ENCODE data around the gene PGM3. TPM values are rescaled to one million over a fixed set of nuclear protein-coding genes. Genes with fewer than 3 reads are reported as not detected.

The PGM3 gene
- total and polyA plus RNA-seq, 2 of the 4 experiments (the other 2 are of a cell fraction) = 68.4 to 336 TPM

DNA sequence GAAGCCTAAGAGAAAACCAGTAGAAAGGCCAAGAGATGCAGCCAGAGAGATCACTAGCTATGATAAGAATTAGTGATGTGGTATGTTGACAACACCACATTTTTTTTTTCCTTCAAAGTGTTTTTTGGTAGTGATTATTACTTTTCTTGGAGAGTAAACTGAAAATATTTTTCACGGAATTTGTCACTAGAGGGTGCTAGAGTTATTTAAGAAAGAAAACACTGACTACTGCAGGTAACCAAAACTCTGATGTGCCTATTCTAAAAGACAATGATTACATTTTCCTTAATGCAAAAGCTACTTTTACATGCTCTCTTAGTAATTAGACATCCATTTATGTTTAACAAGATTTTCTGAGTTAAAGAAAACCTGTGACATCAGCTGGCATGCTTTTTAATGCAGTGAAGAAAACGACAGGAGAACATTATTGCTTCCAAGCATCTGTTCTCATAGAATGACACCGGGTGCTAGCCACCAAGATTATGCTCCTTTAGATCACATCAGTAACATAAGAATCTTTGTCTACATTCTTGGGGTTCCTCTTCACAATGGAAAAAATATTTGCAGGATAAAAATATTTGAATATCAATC lies 28.9 kb upstream of the PGM3 start:
- intact Hi-C loops (cut with micrococcal nuclease) (loop anchor here (1.0 to 5.0 kb wide), 4 partner anchors 159 to 290 kb away; partner anchors contain the start of genes ME1 and PRSS35), in situ Hi-C loops (cut with MboI; ENCODE audit: low sequenced_read_pairs) (loop anchor here (5.0 kb wide), 1 partner anchor 295 kb away; no protein-coding TSS in a partner anchor), dilution Hi-C loops (cut with HindIII; ENCODE audit: low sequenced_read_pairs, unreplicated experiment) (loop anchor here (25.0 kb wide), 1 partner anchor 290 kb away; the partner anchor contains the start of gene PRSS35)
- no peak overlapping the region for H4K8ac ChIP-seq (ENCODE audit: low read depth in 2 of 2, low read length in 2 of 2)
- no peak overlapping the region for H3K4me2 ChIP-seq (ENCODE audit: low read depth, low read length)
- no peak overlapping the region for H3K4ac ChIP-seq (ENCODE audit: low read depth, low read length)
- no peak overlapping the region for H4K5ac ChIP-seq (ENCODE audit: low read depth, low read length)
- H3K36me3 ChIP-seq (ENCODE audit: control insufficient read depth, insufficient read depth, low read length) = no peaks in the 10 kb centered on the region
- ATAC-seq (ENCODE audit: low read depth) = 0 out of 2 replicates have a peak, but pooled peaks have one; percentile 19
- 75% methylated on average over 1 of the region's 3 CpGs; no CpG with 5 or more reads in 1 of the 2 experiments for WGBS, 2 experiments (ENCODE audit: extremely low coverage in 2 of 2, insufficient read length in 1 of 2)
- H3K9me3 ChIP-seq (ENCODE audit: control insufficient read depth, insufficient read depth, low read length) = no peaks in the 10 kb centered on the region
- no peaks in the 10 kb centered on the region for H4K20me1 ChIP-seq (ENCODE audit: insufficient read depth, low read length)
- no peak overlapping the region for H2BK5ac ChIP-seq (ENCODE audit: low read depth, low read length, poor library complexity, severe bottlenecking)
- H4K91ac ChIP-seq (ENCODE audit: insufficient read depth, low read depth, low read length) = no peak overlapping the region
- no peak overlapping the region for H2BK20ac ChIP-seq (ENCODE audit: low read depth, low read length)
- no peak overlapping the region for H3K9ac ChIP-seq (ENCODE audit: low read depth, low read length)
- H2AFZ ChIP-seq (replicated peaks; ENCODE audit: low read length, poor library complexity) = no peak overlapping the region
- no peaks in the 10 kb centered on the region for H3K79me1 ChIP-seq (ENCODE audit: low read depth in 1 of 2, low read length in 2 of 2)
- no TSS peak for BruUV-seq (replicated peaks)
- no peak overlapping the region for H3K23ac ChIP-seq (ENCODE audit: low read depth, low read length)
- H3K27me3 ChIP-seq (ENCODE audit: control insufficient read depth, insufficient read depth, low read length) = no peaks in the 10 kb centered on the region
- POLR2A ChIA-PET (ENCODE audit: unreplicated experiment) = no interaction called here
- CTCF ChIA-PET = interaction anchor here (0.5 to 4.0 kb wide), 19 partner anchors 12 to 960 kb away, joined by 3 to 47 read pairs (median 3); partner anchors contain the start of genes DOP1A and PRSS35
- H3K14ac ChIP-seq (replicated peaks; ENCODE audit: low read depth, low read length) = no peak overlapping the region
- H3K18ac ChIP-seq (ENCODE audit: low read depth, low read length) = no peak overlapping the region
- no peak overlapping the region for H3K27ac ChIP-seq (ENCODE audit: insufficient read depth, low read length)
- H2BK120ac ChIP-seq (ENCODE audit: low read depth, low read length) = no peak overlapping the region
- peaks cover 5% of the 10 kb centered on the region for H3K4me1 ChIP-seq (ENCODE audit: control insufficient read depth, insufficient read depth, low read length)
- H3K4me3 ChIP-seq (ENCODE audit: insufficient read depth, low read depth, low read length) = no peak overlapping the region
- H2AK9ac ChIP-seq (replicated peaks; ENCODE audit: low read depth, low read length, poor library complexity) = no peak overlapping the region
- H2AK5ac ChIP-seq (ENCODE audit: low read depth, low read length) = no peak overlapping the region
- peaks cover 3% of the 10 kb centered on the region; the same call in 1 of the 2 replicates for H3K9me1 ChIP-seq (ENCODE audit: insufficient read depth, low read length)
- peak; percentile 54 for DNase-seq
- H3K56ac ChIP-seq (ENCODE audit: extremely low read depth, insufficient read depth, low read length) = no peak overlapping the region
- no peak overlapping the region for H2BK15ac ChIP-seq (ENCODE audit: low read depth, low read length)
- TF ChIP-seq NFE2L2 (IDR thresholded peaks at IDR 0.05; ENCODE audit: low read depth, low read length) (no peak), CEBPB (IDR thresholded peaks at IDR 0.05; ENCODE audit: low read depth, low read length) (no peak), MAFK (IDR thresholded peaks at IDR 0.05; ENCODE audit: low read depth, low read length) (no peak), MXI1 (IDR thresholded peaks at IDR 0.05; ENCODE audit: borderline replicate concordance, low read depth, low read length) (no peak), RFX5 (IDR thresholded peaks at IDR 0.05; ENCODE audit: low read depth, low read length) (no peak), MAZ (IDR thresholded peaks at IDR 0.05; ENCODE audit: borderline replicate concordance, low read depth, low read length) (no peak), FOS (IDR thresholded peaks at IDR 0.05; ENCODE audit: low read depth, low read length) (no peak), POLR2A (IDR thresholded peaks at IDR 0.05; ENCODE audit: low read depth, low read length) (peak; percentile 49), CTCF (conservative IDR thresholded peaks at IDR 0.05; ENCODE audit: low read depth, low read length) (peak; percentile 63), BHLHE40 (IDR thresholded peaks at IDR 0.05; ENCODE audit: low read depth, low read length) (no peak), CHD1 (IDR thresholded peaks at IDR 0.05; ENCODE audit: low read depth, low read length) (no peak), RAD21 (IDR thresholded peaks at IDR 0.05; ENCODE audit: low read length) (peak; percentile 67), SMC3 (IDR thresholded peaks at IDR 0.05; ENCODE audit: low read depth, low read length) (peak; percentile 47)
- TF ChIP-seq, protein P1, sequence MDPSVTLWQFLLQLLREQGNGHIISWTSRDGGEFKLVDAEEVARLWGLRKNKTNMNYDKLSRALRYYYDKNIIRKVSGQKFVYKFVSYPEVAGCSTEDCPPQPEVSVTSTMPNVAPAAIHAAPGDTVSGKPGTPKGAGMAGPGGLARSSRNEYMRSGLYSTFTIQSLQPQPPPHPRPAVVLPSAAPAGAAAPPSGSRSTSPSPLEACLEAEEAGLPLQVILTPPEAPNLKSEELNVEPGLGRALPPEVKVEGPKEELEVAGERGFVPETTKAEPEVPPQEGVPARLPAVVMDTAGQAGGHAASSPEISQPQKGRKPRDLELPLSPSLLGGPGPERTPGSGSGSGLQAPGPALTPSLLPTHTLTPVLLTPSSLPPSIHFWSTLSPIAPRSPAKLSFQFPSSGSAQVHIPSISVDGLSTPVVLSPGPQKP (IDR thresholded peaks at IDR 0.05; ENCODE audit: borderline replicate concordance, low read depth, low read length) = no peak
- TF ChIP-seq, protein P2, sequence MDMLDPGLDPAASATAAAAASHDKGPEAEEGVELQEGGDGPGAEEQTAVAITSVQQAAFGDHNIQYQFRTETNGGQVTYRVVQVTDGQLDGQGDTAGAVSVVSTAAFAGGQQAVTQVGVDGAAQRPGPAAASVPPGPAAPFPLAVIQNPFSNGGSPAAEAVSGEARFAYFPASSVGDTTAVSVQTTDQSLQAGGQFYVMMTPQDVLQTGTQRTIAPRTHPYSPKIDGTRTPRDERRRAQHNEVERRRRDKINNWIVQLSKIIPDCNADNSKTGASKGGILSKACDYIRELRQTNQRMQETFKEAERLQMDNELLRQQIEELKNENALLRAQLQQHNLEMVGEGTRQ (IDR thresholded peaks at IDR 0.05; ENCODE audit: low read depth, low read length) = no peak
